ENCODE results near the gene DCANP1. TPM values are rescaled to one million over a fixed set of nuclear protein-coding genes. Genes with fewer than 3 reads are reported as not detected.

The DCANP1 gene
- total and polyA plus RNA-seq, 2 of the 13 experiments (the other 11 are each of a cell fraction or from before 2014, with no cell fraction given): not detected

- Histone ChIP-seq H3K36me3 (replicated peaks in 1 of 2; ENCODE audit: control insufficient read depth in 1 of 2, insufficient read depth in 2 of 2, low read length in 2 of 2) (peaks cover 0 to 1% of the 10 kb centered on the region in 2 experiments; a peak in 2 of 5 replicates), H3K79me2 (ENCODE audit: insufficient read depth, low read length) (peaks cover 45% of the 10 kb centered on the region), H4K20me1 (ENCODE audit: insufficient read depth, low read length) (peaks cover 32% of the 10 kb centered on the region), H3K4me1 (ENCODE audit: insufficient read depth, low read length) (peaks cover 60% of the 10 kb centered on the region), H3K9me3 (ENCODE audit: low read length) (no peaks in the 10 kb centered on the region), H3K4me2 (ENCODE audit: low read depth, low read length) (peak within 1 kb of the TSS; percentile 83), H3K4me3 (replicated peaks in 1 of 3; ENCODE audit: insufficient read depth in 1 of 3, low read depth in 2 of 3, low read length in 3 of 3) (peak within 1 kb of the TSS; percentile 84 to 99 (median 91)), H3K27me3 (ENCODE audit: control insufficient read depth in 1 of 2, insufficient read depth in 2 of 2, low read length in 2 of 2) (no peaks in the 10 kb centered on the region), H3K9ac (ENCODE audit: insufficient read depth, low read depth, low read length) (peak within 1 kb of the TSS; percentile 85), H3K27ac (ENCODE audit: extremely low read length, insufficient read depth, low read length) (peak within 1 kb of the TSS; percentile 79), H2AFZ (ENCODE audit: low read length) (no peak within 1 kb of the TSS)
- DNase-seq (ENCODE audit: low spot score): peak; percentile 72
- intact Hi-C loops (cut with micrococcal nuclease; ENCODE audit: unreplicated experiment): no loop called here
- ChIA-PET CTCF (ENCODE audit: low intra/inter-chr PET ratio, low total read pairs) (no interaction called here), POLR2A (no interaction called here)
- in situ Hi-C loops (cut with HindIII; ENCODE audit: extremely low pct_ligation_motif_present, low pct_unique_long_range_greater_than_20kb): no loop called here
- FAIRE-seq: no peak
- 40% methylated on average over 21 of the region's 109 CpGs for WGBS (ENCODE audit: low lambda C conversion rate)
- peak; percentile 86 for ATAC-seq
- BruUV-seq (replicated peaks): no TSS peak
- TF ChIP-seq ZXDC (CRISPR knock-in tag; IDR thresholded peaks at IDR 0.05) (0 out of 2 replicates have a peak, but pooled peaks have one; percentile 64), JUND (CRISPR knock-in tag; IDR thresholded peaks at IDR 0.05) (no peak), HDAC1 (CRISPR knock-in tag; IDR thresholded peaks at IDR 0.05) (0 out of 2 replicates have a peak, but pooled peaks have one; percentile 30), POGZ (CRISPR knock-in tag; IDR thresholded peaks at IDR 0.05) (0 out of 2 replicates have a peak, but pooled peaks have one; percentile 19), RXRA (CRISPR knock-in tag; IDR thresholded peaks at IDR 0.05) (peak; percentile 86), NFRKB (IDR thresholded peaks at IDR 0.05) (no peak), UBTF (CRISPR knock-in tag; IDR thresholded peaks at IDR 0.05) (peak; percentile 78; the same call in 1 of the 2 replicates), ZNF598 (CRISPR knock-in tag; IDR thresholded peaks at IDR 0.05; ENCODE audit: borderline replicate concordance) (no peak; the same call in 1 of the 2 replicates), THRA (CRISPR knock-in tag; IDR thresholded peaks at IDR 0.05; ENCODE audit: borderline replicate concordance) (0 out of 2 replicates have a peak, but pooled peaks have one; percentile 20), KLF6 (CRISPR knock-in tag; IDR thresholded peaks at IDR 0.05) (peak; percentile 68; the same call in 1 of the 2 replicates), ZGPAT (CRISPR knock-in tag; IDR thresholded peaks at IDR 0.05) (peak; percentile 18; the same call in 1 of the 2 replicates), NR2F2 (IDR thresholded peaks at IDR 0.05; ENCODE audit: borderline replicate concordance, low read depth) (peak; percentile 67; the same call in 1 of the 2 replicates), ZNF768 (CRISPR knock-in tag; IDR thresholded peaks at IDR 0.05) (peak; percentile 74; the same call in 1 of the 2 replicates), KDM5B (CRISPR knock-in tag; IDR thresholded peaks at IDR 0.05; ENCODE audit: borderline replicate concordance) (peak; percentile 39; the same call in 1 of the 2 replicates), SMYD3 (CRISPR knock-in tag; IDR thresholded peaks at IDR 0.05) (no peak)
Observed at GRCh38 chr5:135398855-135399793, 48.0 kb downstream of the DCANP1 start, which contains the start of gene MACROH2A1. Gene MACROH2A1, minus strand, starts transcription at chr5:135399231. Its CDS starts 10,138 bp downstream, at chr5:135389093.

Measured in HepG2 (cell line).